ENCODE measurements around the gene LRRK1.
A peak's percentile ranks its signal among the peaks of the same experiment; 100 is the strongest.

Gene LRRK1

DNA sequence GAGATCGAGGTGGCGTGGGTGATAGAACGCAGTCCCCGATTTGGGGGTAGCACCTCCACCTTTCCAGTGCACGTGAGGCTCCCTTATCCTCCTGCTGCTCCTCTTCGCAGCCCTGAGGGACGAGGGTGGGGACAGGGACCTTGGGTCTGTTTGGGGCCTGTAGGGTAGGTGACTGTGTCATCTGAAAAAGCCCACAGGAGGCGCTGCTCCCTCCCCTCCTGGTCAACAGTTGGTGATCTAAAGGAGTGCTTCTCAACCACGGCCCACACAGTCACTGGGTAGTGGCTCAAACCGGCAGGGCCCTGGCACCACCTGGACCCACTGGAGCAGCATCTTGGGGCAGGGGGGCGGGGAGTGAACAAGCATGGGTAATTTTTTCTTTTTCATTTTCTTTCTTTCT is 7.1 kb downstream of the LRRK1 start:
- no peak overlapping the region for H3K4me3 ChIP-seq (replicated peaks in 1 of 2; ENCODE audit: low read depth in 2 of 2, low read length in 2 of 2)
- peak; percentile 7 for TF ChIP-seq CTCF (IDR thresholded peaks at IDR 0.05; ENCODE audit: low read depth, low read length)
- DNase-seq (ENCODE audit: low read depth in 2 of 2), result no peak

DNA sequence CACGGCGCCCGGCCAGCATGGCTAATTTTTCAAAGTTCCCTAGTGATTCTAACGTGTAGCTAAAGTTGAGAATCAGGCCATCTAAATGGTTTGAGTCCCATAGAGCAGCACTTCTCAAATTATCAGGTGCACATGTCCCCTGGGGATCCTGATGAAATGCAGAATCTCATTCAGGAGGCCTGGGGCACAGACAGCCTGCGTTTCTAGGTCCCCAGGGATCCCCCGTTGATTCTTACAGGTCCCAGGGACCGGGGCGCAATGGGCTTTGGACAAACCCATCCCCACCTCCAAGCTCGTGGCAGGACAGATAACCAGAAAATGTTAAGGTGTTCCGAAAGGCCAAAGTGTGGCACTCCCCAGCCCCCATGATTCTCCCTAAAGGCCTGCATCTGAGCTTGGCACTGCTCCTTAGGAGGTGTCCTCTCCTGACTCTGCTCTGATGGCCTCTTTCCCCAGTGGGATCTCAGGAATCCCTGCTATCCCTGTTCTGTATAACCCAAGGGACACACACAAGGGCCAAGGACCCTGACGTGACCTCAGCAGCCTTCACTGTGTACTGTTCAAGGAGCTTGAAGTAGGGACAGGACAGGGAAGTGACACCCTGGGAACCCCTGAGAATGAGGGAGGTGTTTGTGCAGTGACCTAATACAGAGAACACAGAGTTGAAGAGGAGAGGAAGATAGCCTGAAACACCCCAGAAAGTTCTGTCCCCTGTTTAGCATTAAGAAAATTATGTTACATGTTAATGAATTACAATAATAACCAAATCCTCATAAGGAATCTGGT is 8.0 kb downstream of the LRRK1 start:
- DNase-seq (ENCODE audit: low read depth in 2 of 2), result no peak
- H3K4me3 ChIP-seq (replicated peaks in 1 of 2; ENCODE audit: low read depth in 2 of 2, low read length in 2 of 2), result no peak overlapping the region
- no peak for TF ChIP-seq CTCF (IDR thresholded peaks at IDR 0.05; ENCODE audit: low read depth, low read length)

DNA sequence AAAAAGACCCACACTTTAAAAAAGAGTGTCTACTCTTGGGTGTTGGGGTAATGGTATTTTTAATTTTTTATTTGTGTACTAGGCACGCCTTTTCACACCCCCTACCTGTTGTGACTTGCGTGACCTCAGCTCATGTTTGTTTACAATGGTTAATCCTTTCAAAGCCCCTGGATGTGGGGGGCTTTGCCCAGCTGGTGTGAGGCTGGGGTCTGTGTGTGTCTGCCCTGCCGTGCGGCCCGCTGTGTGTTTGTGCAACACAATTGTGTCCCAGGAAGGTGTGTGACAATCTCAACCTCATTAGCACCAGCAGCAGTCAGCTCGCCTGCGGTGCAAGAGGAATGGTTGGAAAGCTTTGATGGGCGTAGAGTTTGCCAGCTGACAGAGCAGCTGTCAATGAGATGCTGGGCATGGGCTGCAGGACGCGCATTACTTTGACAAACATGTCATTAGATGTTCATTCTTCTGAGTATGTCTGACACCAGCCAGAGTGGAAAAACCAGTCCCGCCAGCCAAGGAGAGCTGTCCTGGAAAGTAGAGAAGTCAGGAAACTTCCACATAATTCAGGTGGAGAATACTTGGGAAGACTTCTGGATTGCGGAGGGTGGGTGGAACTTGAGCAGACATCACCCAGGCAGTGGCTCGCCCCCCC is 9.6 kb downstream of the LRRK1 start:
- H3K4me3 ChIP-seq (replicated peaks in 1 of 2; ENCODE audit: low read depth in 2 of 2, low read length in 2 of 2), result no peak overlapping the region
- no peak for DNase-seq (ENCODE audit: low read depth in 2 of 2)
- no peak for TF ChIP-seq CTCF (IDR thresholded peaks at IDR 0.05; ENCODE audit: low read depth, low read length)

- no peak for DNase-seq (ENCODE audit: low read depth in 2 of 2)
- no peak overlapping the region for H3K4me3 ChIP-seq (replicated peaks in 1 of 2; ENCODE audit: low read depth in 2 of 2, low read length in 2 of 2)
- no peak for TF ChIP-seq CTCF (IDR thresholded peaks at IDR 0.05; ENCODE audit: low read depth, low read length)
These were observed 10.5 kb downstream of the LRRK1 start for GRCh38 chr15:100929641-100930042.

DNA sequence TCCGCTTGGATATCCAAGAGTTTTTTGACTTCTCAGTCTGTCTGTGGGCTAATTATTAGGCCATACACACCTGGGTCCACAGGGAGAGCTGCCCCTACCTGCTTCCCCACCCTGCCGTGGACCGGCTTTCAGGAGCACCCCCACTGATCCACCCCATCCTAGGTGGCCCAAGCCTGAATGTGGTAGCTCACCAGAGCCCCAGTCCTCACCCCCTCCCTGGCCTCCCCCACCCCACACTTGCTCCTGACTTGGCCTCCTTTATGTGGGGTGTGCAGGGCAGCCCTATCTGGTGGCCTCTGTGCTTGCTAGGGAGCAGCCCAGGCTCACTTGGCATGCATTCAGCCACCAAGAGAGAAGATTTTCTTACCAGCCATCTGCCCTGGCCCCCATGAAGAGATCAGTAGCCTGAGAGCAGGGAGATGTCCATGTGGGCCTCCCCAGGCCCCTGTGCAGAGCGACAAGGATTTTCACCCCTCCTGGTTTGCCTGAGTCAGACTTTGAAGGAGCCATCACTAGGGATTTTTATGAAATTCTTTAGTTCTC is 11.2 kb downstream of the LRRK1 start:
- DNase-seq (ENCODE audit: low read depth in 2 of 2), result no peak
- H3K4me3 ChIP-seq (replicated peaks in 1 of 2; ENCODE audit: low read depth in 2 of 2, low read length in 2 of 2), result no peak overlapping the region
- TF ChIP-seq CTCF (IDR thresholded peaks at IDR 0.05; ENCODE audit: low read depth, low read length), result no peak

DNA sequence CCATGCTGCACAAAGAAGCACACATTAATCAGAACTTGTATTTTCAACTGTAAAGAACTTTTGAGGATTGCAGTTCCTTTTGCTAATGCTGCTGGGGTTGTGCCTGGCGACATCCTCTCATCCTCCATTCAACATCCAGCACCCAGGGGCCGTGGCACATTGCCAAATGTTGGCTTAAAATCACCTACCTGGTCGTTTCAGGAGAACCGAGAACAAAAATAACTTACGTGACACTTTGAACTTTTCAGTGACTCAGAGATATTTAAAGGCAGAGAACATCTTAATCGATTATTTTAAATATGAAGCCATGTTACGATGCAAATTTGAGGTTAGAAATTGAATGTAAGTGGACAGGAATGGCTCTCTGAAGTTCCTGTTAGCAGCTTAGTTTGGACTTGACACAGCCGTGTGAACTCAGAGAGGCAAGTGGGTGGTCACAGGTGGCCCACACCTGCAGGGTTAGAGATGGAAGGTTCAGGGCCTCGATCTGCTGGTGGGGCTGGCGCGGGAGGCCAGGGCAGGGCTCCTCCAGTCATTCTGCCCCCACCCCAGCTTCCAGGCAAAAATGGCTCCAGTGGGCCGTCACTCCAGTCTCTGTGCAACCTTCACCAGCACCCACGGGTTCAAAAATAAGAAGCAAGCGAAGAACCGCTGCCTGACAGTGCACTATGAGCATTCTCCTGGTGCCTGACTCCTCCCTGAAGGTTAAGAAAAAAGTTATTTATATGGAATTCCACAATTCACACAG is 12.2 kb downstream of the LRRK1 start:
- no peak for DNase-seq (ENCODE audit: low read depth in 2 of 2)
- H3K4me3 ChIP-seq (replicated peaks in 1 of 2; ENCODE audit: low read depth in 2 of 2, low read length in 2 of 2), result no peak overlapping the region
- TF ChIP-seq CTCF (IDR thresholded peaks at IDR 0.05; ENCODE audit: low read depth, low read length), result no peak
